GM12878 (cell line): Measurements from ENCODE around the gene KCNK5. TPM values are rescaled to one million over a fixed set of nuclear protein-coding genes. Genes with fewer than 3 reads are reported as not detected.
A peak's percentile ranks its signal among the peaks of the same experiment; 100 is the strongest.

Experiments
- ATAC-seq: fragments of 200-7000 bp; cut with Tn5 transposase; 3 replicates; pipeline ENCODE4 v1.9.1; 2020; ENCODE audit warnings: mild to moderate bottlenecking, moderate library complexity
- BruUV-seq: library from RNA; stranded (reverse); fragments of 400-500 nt; replicated peaks from 2 replicates; lab custom pipeline; 2021; lab: Mats Ljungman, UMichigan
- CTCF ChIA-PET: fragments of 300-600 bp; sonication (Branson Sonifier 250); formaldehyde crosslinking; extraction: SDS; loops from one replicate; lab custom pipeline; 2021; ENCODE audit warnings: inconsistent platforms; lab: Yijun Ruan, JAX
- POLR2A ChIA-PET: fragments of 350-600 bp; formaldehyde crosslinking; extraction: SDS; loops from one replicate; lab custom pipeline; 2021; ENCODE audit warnings: inconsistent platforms; lab: Charles Lee
- RAD21 ChIA-PET: fragments of 300-600 bp; sonication (Branson Sonifier 250); formaldehyde crosslinking; loops from one replicate; lab custom pipeline; 2023; ENCODE audit warnings: antibody characterized with exemption; ENCODE audit not compliant: unreplicated experiment; lab: Charles Lee
- SMC1A ChIA-PET: fragments of 300-600 bp; sonication (Branson Sonifier 250); formaldehyde crosslinking; loops from one replicate; lab custom pipeline; 2023; ENCODE audit not compliant: unreplicated experiment, uncharacterized antibody; lab: Charles Lee
- DNase-seq: peaks from one replicate; pipeline ENCODE4 v3.0.0-alpha.2; 2011; ENCODE audit warnings: low read depth, low spot score
- FAIRE-seq: peaks from 3 replicates; lab custom pipeline; 2011; peaks lifted over from hg19 to GRCh38; lab: Jason Lieb, UNC
- H2AFZ ChIP-seq: 2 replicates; pipeline ENCODE4 v1.6.0; 2011; ENCODE audit warnings: low read depth, low read length, control low read depth; ENCODE audit not compliant: control insufficient read depth
- H3K27ac ChIP-seq: 2 replicates; pipeline ENCODE4 v1.5.1; 2011; ENCODE audit warnings: control low read depth; ENCODE audit not compliant: control insufficient read depth, insufficient read depth
- H3K27me3 ChIP-seq, 2 experiments: replicated peaks in 1 of 2; 2 replicates each; pipeline versions ENCODE4 v1.6.0 to v1.6.1; 2011; ENCODE audit warnings: low read length in 1 of 2; ENCODE audit not compliant: control insufficient read depth in 2 of 2, insufficient read depth in 2 of 2
- H3K36me3 ChIP-seq, 2 experiments: 2 replicates each; pipeline ENCODE4 v1.5.1; 2011; ENCODE audit warnings: low read length in 1 of 2; ENCODE audit not compliant: control insufficient read depth in 2 of 2, insufficient read depth in 2 of 2
- H3K4me1 ChIP-seq: 2 replicates; pipeline ENCODE4 v1.6.1; 2011; ENCODE audit warnings: mild to moderate bottlenecking, low read length, moderate library complexity, mixed read lengths; ENCODE audit not compliant: control insufficient read depth, insufficient read depth
- H3K4me2 ChIP-seq: 2 replicates; pipeline ENCODE4 v1.6.0; 2011; ENCODE audit warnings: control low read depth; ENCODE audit not compliant: control insufficient read depth, insufficient read depth
- H3K4me3 ChIP-seq: fragments of 200-600 bp; sonication (generic); 2 replicates; pipeline ENCODE4 v1.5.1; 2016
- H3K79me2 ChIP-seq: 2 replicates; pipeline ENCODE4 v1.6.0; 2011; ENCODE audit warnings: low read length; ENCODE audit not compliant: control insufficient read depth, insufficient read depth
- H3K9ac ChIP-seq: 2 replicates; pipeline ENCODE4 v1.8.0; 2011; ENCODE audit warnings: low read length, control low read depth, mixed read lengths; ENCODE audit not compliant: control insufficient read depth, insufficient read depth
- H3K9me3 ChIP-seq: replicated peaks from 3 replicates; pipeline ENCODE4 v1.5.1; 2011; ENCODE audit warnings: mild to moderate bottlenecking, low read length; ENCODE audit not compliant: control insufficient read depth, insufficient read depth
- H4K20me1 ChIP-seq: 2 replicates; pipeline ENCODE4 v1.6.0; 2011; ENCODE audit not compliant: control insufficient read depth, insufficient read depth
- ATF7 ChIP-seq: fragments of 450-650 bp; IDR thresholded peaks from 2 replicates; pipeline ENCODE4 v1.6.1; 2016; ENCODE audit warnings: low read depth, mild to moderate bottlenecking
- CEBPB ChIP-seq, 2 experiments: fragments of 150-350 bp in 1 of 2; IDR thresholded peaks; 2 replicates each; pipeline ENCODE4 v1.6.1; 2012 to 2014; ENCODE audit warnings: low read depth in 2 of 2, low read length in 2 of 2, borderline replicate concordance in 1 of 2, inconsistent platforms in 1 of 2
- GABPA ChIP-seq: IDR thresholded peaks from 2 replicates; pipeline ENCODE4 v1.6.1; 2014; ENCODE audit warnings: antibody characterized with exemption, low read depth, mild to moderate bottlenecking, inconsistent platforms
- IKZF2 ChIP-seq, 2 experiments: fragments of 450-650 bp; IDR thresholded peaks; 2 replicates each; pipeline ENCODE4 v1.6.1; 2017; ENCODE audit warnings: mild to moderate bottlenecking in 2 of 2, moderate library complexity in 2 of 2
- SPI1 ChIP-seq: IDR thresholded peaks from 2 replicates; pipeline ENCODE4 v1.6.1; 2011; ENCODE audit warnings: low read depth, mild to moderate bottlenecking, low read length, moderate library complexity, borderline replicate concordance; ENCODE audit not compliant: insufficient read depth
- WGBS: methylation state at CpG from one replicate; pipeline ENCODE4 v1.1.6; 2016; ENCODE audit warnings: low lambda C conversion rate; ENCODE audit not compliant: insufficient replicate concordance, insufficient coverage; ENCODE audit errors: missing lambda C conversion rate; 5-methylcytosine and 5-hydroxymethylcytosine counted together
- in situ Hi-C: fragments of 300-500 bp; cut with MboI; formaldehyde crosslinking; loops from 9 replicates; pipeline ENCODE4 v1.14.3; 2018; ENCODE audit warnings: mixed read lengths
- intact Hi-C: fragments of 100-400 bp; cut with micrococcal nuclease; formaldehyde crosslinking; loops from one replicate; pipeline ENCODE4 v1.14.2; 2022; ENCODE audit not compliant: unreplicated experiment
- polyA plus RNA-seq, 11 experiments: library from polyadenylated mRNA; depleted of rRNA in 4 of 11; unstranded in 6 of 11; stranded (reverse) in 5 of 11; fragments of >200 nt; fragmentation: Nextera tagmentation in 4 of 11; fragmentation: Illumina TruSeq in 1 of 11; extraction: Ambion mirVana in 4 of 11; extraction: Trizol in 1 of 11; gene quantifications; 1 replicate in 1 of 11; 2 replicates in 10 of 11; pipeline versions ENCODE4 v1.2.1 to v1.2.3, GENCODE V29; 2011 to 2016; ENCODE audit warnings: inconsistent platforms in 2 of 11, missing spikeins in 2 of 11, low read depth in 1 of 11
- total RNA-seq, 4 experiments: library from RNA; depleted of rRNA in 3 of 4; stranded (reverse); fragments of >200 nt in 3 of 4; fragmentation: Illumina TruSeq in 1 of 4; extraction: Trizol in 1 of 4; gene quantifications; 2 replicates each; pipeline versions ENCODE4 v1.2.1 to v1.2.3, GENCODE V29; 2013 to 2021
- TF ChIP-seq, protein P1 (sequence below), 3 experiments: IDR thresholded peaks in 2 of 3; conservative IDR thresholded peaks in 1 of 3; 2 replicates each; pipeline ENCODE4 v1.5.1; 2011; ENCODE audit warnings: low read depth in 3 of 3, low read length in 3 of 3, mild to moderate bottlenecking in 3 of 3, control low read depth in 2 of 3, moderate library complexity in 2 of 3, inconsistent platforms in 1 of 3, mixed read lengths in 1 of 3; ENCODE audit not compliant: control insufficient read depth in 2 of 3, insufficient read depth in 1 of 3; ENCODE audit errors: extremely low read depth in 1 of 3

Gene KCNK5
- total and polyA plus RNA-seq, 10 of the 15 experiments (the other 5 are each of a cell fraction or from before 2014, with no cell fraction given): 0.11 to 4.2 (median 2.1) TPM

- SMC1A ChIA-PET: interaction anchor here (1.1 to 5.2 kb wide), 5 partner anchors 10 to 51 kb away, joined by 3 to 32 read pairs (median 8); partner anchors contain the start of gene KCNK5
- CTCF ChIA-PET: interaction anchor here (0.8 to 2.9 kb wide), 9 partner anchors 10 to 222 kb away, joined by 3 to 12 read pairs (median 5); partner anchors contain the start of gene KCNK5
- in situ Hi-C loops (no loop called here), intact Hi-C loops (no loop called here)
- RAD21 ChIA-PET: interaction anchor here (0.8 to 1.4 kb wide), 6 partner anchors 9 to 84 kb away, joined by 3 to 9 read pairs (median 5); no protein-coding TSS in a partner anchor
- no peak for DNase-seq
- Histone ChIP-seq H3K9ac (no peak overlapping the region), H3K36me3 (no peaks in the 10 kb centered on the region), H3K9me3 (no peaks in the 10 kb centered on the region; the same call in 2 of the 3 replicates), H3K27me3 (no peaks in the 10 kb centered on the region), H2AFZ (peak overlapping the region; percentile 52; the same call in 1 of the 2 replicates), H3K4me1 (peaks cover 19% of the 10 kb centered on the region), H3K4me3 (no peak overlapping the region), H3K27ac (peak overlapping the region; percentile 35), H3K4me2 (no peak overlapping the region), H3K79me2 (peaks cover 9% of the 10 kb centered on the region), H4K20me1 (no peaks in the 10 kb centered on the region; the same call in 1 of the 2 replicates)
- POLR2A ChIA-PET: interaction anchor here (0.9 to 1.2 kb wide), 3 partner anchors 9 to 12 kb away, joined by 3 to 4 read pairs (median 3); no protein-coding TSS in a partner anchor
- 13% methylated on average over 5 of the region's 5 CpGs for WGBS
- TF ChIP-seq IKZF2 (IDR thresholded peaks at IDR 0.05): peak in 1 of 2 experiments; percentile 19; a peak in 1 of 4 replicates
- 0 out of 2 replicates have a peak, but pooled peaks have one; percentile 25 for TF ChIP-seq ATF7
- TF ChIP-seq CEBPB (IDR thresholded peaks at IDR 0.05; ENCODE audit: borderline replicate concordance in 1 of 2, low read depth in 2 of 2, low read length in 2 of 2): peak in 1 of 2 experiments; percentile 29; a peak in 1 of 4 replicates
- TF ChIP-seq, protein P1, sequence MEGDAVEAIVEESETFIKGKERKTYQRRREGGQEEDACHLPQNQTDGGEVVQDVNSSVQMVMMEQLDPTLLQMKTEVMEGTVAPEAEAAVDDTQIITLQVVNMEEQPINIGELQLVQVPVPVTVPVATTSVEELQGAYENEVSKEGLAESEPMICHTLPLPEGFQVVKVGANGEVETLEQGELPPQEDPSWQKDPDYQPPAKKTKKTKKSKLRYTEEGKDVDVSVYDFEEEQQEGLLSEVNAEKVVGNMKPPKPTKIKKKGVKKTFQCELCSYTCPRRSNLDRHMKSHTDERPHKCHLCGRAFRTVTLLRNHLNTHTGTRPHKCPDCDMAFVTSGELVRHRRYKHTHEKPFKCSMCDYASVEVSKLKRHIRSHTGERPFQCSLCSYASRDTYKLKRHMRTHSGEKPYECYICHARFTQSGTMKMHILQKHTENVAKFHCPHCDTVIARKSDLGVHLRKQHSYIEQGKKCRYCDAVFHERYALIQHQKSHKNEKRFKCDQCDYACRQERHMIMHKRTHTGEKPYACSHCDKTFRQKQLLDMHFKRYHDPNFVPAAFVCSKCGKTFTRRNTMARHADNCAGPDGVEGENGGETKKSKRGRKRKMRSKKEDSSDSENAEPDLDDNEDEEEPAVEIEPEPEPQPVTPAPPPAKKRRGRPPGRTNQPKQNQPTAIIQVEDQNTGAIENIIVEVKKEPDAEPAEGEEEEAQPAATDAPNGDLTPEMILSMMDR (IDR thresholded peaks at IDR 0.05 in 2 of 3, conservative IDR thresholded peaks at IDR 0.05 in 1 of 3; ENCODE audit: control insufficient read depth in 2 of 3, extremely low read depth in 1 of 3, insufficient read depth in 1 of 3, low read depth in 3 of 3, low read length in 3 of 3): peak in 1 of 3 experiments; percentile 21; a peak in 1 of 6 replicates
- TF ChIP-seq SPI1: 0 out of 2 replicates have a peak, but pooled peaks have one; percentile 7
- no peak for TF ChIP-seq GABPA
- no peak for FAIRE-seq
- ATAC-seq: peak; percentile 49
- no TSS peak for BruUV-seq
These were observed 10.3 kb downstream of the KCNK5 start for GRCh38 chr6:39218868-39219567.
